GM18870 (cell line): Measurements from ENCODE around the gene SCGB1D2.

ENCODE experiments used
- ATAC-seq: cut with Tn5 transposase; IDR thresholded peaks from one replicate; pipeline ENCODE4 v1.9.1; 2021; ENCODE audit warnings: moderate library complexity; ENCODE audit not compliant: unreplicated experiment

Gene SCGB1D2

DNA sequence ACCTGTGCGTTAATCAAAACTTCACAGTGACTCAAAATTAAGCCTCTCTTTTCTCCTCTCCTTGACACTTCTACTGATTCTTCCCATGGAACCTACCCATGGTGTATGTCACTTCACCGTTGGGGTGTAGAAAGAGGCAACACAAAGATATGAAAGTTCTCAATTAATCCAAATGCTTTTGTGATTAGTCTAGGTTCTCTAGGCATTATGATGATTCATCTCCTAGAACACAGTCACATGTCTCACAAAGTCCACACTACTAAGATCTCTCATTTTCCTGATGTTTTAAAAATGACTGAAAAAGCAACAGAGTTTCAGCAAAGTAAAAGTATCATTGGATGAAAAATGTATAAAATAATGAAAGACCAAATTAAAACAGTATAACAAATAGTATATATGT lies 14.2 kb downstream of the SCGB1D2 start:
- no peak for ATAC-seq

DNA sequence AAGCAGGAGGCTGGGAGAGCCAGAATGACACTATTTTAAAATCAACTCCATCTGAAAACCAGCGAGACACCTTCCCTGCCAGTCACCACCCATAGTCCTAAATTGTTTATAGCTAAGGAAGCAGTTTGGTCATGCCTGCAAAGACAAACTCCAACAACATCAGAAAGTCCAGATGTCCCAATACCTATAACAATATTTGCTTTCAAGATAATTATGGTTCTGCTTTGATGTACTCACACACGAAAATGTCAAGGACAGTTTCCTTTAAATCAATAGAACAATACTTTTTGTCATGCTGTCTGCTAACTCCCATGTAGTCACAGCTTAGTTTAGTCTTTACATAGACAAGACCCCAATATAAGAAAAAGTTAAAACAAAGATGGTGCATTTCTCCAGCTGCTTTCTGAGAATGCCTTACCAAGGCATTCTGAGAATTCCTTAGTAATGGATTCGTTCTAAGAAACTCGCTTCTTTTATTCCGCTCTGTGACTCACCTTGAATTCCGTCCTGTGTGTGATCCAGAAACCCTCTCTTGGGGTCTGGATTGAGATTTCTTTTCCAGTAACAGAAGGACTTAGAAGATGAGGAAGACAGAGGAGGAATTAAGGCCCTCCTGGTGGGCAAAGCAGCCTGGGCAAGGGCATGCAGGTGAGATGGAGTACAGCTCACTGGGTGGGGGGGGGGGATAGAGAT lies 18.4 kb downstream of the SCGB1D2 start:
- ATAC-seq: no peak

DNA sequence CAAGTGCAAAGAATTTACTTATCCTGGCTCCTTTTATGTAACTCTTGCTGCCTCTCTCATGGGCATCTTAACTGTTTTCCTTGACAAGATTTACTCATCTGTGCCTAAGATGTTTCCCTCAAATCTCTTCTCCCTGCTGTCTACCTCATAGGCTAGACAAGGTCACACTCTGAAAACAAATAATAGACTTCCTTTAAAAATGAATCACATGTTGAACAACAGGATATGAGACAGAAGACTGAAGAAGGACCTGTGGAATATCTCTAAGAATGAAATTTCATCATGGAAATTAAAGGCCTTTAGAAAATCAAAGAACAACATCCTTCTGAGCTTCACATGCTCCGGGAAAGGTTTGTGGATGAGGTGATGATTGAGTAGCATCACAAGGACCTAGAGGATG lies 22.0 kb downstream of the SCGB1D2 start:
- ATAC-seq: no peak

GRCh38 chr11:62266558-62266957 lies 24.5 kb downstream of the SCGB1D2 start:
- ATAC-seq: no peak

DNA sequence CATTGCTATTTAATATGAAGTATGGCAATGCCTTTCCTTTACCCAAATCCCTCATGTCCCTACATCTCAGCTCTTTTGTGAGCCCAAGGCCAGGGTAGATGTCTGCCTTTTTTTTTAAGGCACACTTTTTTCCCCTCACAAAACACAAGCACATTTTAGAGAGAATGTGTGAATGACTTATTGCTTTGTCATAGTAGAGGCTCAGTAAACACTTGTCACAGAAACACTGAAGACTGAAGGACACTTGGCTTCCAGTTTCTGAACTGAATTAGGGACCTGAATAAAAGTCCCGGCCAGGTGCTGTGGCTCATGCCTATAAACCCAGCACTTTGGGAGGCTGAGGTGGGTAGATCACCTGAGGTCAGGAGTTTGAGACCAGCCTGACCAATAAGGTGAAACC lies 25.0 kb downstream of the SCGB1D2 start:
- no peak for ATAC-seq

DNA sequence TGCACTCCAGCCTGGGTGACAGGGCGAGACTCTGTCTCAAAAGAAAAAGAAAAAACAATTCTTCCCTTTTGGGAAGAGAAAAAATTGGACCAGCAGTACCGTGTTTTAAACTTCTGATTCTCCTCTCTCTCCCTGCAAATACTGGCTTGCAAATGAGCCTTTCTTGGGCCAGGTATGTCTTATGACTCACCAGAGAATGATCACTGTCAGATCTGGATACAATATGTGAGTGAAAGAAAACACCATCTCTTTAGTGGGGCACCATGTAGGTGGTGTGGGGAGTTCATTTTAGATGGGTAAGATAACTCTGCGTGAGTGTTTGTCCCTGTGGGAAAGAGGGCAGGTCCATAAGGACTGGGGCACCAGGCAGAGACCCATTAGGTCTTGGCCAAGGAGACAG lies 25.5 kb downstream of the SCGB1D2 start:
- no peak for ATAC-seq

DNA sequence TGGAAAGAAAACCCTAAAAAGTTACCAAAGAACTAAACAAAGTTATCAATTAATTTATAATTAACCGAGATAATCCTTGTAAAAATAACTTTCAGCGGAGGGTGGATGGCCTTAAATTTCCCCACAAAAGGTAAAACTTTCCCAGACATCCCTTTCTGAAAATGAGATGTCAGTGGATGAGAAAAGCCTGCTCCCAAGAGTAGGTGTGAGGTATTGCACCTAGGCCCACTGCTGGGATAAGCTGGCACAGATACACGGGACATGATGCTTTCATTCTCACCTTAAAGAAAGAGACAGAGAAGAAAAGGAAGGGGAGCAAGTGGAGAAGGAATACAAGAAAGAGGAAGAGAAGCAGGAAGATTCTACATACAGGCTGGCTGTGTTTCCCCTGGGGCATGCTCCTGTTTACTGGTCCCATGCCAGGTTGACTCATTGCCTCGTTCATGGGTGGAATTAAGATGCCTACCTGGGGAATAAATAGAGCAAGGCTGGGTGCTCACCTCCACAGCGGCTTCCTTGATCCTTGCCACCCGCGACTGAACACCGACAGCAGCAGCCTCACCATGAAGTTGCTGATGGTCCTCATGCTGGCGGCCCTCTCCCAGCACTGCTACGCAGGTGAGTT lies 27.7 kb downstream of the SCGB1D2 start, which contains the start of gene SCGB2A2:
Gene SCGB2A2 (plus strand): TSS at position 505 of the 625 bp plus-strand sequence. CDS start 59 bp downstream, at position 564.
- ATAC-seq: no peak

GRCh38 chr11:62273284-62273683 lies 31.2 kb downstream of the SCGB1D2 start:
- ATAC-seq: no peak

GRCh38 chr11:62273789-62274275 lies 31.8 kb downstream of the SCGB1D2 start:
- ATAC-seq: no peak

DNA sequence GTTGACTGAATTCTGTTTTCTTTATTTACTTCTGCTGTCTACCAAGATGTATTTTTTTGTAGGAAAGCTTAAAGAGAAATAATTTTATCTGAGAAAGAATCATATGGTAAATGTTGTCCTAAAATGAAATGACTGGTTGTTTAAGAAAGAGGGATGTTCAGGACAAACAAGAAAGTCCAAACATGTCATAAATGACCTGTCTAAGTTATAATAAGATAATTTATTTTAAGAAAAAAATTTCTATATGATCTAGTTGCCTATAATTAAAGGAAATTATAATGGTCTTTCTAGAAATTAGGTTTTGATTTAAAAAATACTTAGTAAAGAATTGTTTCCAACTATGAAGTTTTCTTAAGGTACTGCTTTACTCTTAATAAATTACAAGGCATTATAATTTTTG lies 38.4 kb downstream of the SCGB1D2 start:
- ATAC-seq: no peak
